ENCODE measurements around the gene PFKFB3. TPM values are rescaled to one million over a fixed set of nuclear protein-coding genes. Genes with fewer than 3 reads are reported as not detected.
A peak's percentile ranks its signal among the peaks of the same experiment; 100 is the strongest.

The PFKFB3 gene
- total RNA-seq, 1 experiment from 2014 or later = 36.8 TPM

DNA sequence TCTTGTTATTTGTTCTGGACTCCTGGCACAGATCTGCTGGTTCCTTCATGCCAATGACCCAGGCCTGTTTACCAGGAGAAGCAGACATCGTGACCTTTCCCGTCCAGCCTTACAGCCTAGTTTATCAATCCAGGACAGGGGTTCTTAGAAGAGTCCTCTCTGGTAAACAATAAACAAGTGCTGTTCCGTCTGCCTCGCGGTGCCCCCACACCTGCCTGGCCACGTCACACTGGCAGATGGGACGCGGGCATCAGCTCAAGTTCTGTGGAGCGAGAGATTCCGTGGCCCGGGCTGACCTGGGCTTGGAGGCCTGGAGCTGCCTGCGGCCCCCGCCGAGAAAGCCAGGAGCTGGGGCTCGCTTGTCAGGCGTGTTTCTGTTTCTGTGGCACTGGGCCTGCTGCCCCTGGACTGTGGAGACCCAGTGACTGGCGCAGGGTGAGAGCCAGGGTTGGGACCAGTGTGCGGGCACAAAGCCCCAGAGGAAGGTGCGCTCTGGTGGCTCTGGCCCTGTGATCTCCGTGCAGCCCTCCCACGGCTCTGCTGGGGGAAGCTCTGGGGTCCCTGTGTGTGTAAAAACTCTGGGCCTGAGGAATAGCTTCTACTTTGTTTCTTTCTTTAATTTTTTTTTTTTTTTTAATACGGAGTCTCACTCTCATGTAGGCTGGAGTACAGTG, 28.4 kb upstream of the PFKFB3 start:
- Mint-ChIP-seq H3K9me3 (no peaks in the 10 kb centered on the region), H3K4me3 (no peak overlapping the region), H3K27ac (peak overlapping the region in 1 of 3 experiments; percentile 72; a peak in 1 of 7 replicates), H3K27me3 (ENCODE audit: low read depth) (no peaks in the 10 kb centered on the region; the same call in 1 of the 2 replicates), H3K36me3 (ENCODE audit: insufficient read depth in 1 of 3, low read depth in 3 of 3) (peaks cover 4 to 16% (median 8%) of the 10 kb centered on the region in 3 experiments), H3K4me1 (peaks cover 19 to 32% of the 10 kb centered on the region in 2 experiments)
- DNase-seq = no peak
- TF ChIP-seq, protein P1, sequence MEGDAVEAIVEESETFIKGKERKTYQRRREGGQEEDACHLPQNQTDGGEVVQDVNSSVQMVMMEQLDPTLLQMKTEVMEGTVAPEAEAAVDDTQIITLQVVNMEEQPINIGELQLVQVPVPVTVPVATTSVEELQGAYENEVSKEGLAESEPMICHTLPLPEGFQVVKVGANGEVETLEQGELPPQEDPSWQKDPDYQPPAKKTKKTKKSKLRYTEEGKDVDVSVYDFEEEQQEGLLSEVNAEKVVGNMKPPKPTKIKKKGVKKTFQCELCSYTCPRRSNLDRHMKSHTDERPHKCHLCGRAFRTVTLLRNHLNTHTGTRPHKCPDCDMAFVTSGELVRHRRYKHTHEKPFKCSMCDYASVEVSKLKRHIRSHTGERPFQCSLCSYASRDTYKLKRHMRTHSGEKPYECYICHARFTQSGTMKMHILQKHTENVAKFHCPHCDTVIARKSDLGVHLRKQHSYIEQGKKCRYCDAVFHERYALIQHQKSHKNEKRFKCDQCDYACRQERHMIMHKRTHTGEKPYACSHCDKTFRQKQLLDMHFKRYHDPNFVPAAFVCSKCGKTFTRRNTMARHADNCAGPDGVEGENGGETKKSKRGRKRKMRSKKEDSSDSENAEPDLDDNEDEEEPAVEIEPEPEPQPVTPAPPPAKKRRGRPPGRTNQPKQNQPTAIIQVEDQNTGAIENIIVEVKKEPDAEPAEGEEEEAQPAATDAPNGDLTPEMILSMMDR (conservative IDR thresholded peaks at IDR 0.05) = no peak
- Histone ChIP-seq H3K79me1 (ENCODE audit: insufficient read depth, low read depth, low read length, poor library complexity, severe bottlenecking) (no peaks in the 10 kb centered on the region), H2BK15ac (ENCODE audit: low read depth, low read length) (no peak overlapping the region), H4K8ac (replicated peaks; ENCODE audit: insufficient read length, low read depth, low read length) (no peak overlapping the region), H3K9ac (ENCODE audit: extremely low read depth, insufficient read length, low read length) (no peak overlapping the region), H4K5ac (ENCODE audit: insufficient read length, low read depth, low read length) (no peak overlapping the region), H4K91ac (ENCODE audit: insufficient read length, low read depth, low read length) (no peak overlapping the region), H4K20me1 (ENCODE audit: control insufficient read depth, insufficient read depth, insufficient read length) (no peaks in the 10 kb centered on the region), H3T11ph (ENCODE audit: low read length) (no peak overlapping the region), H3K23me2 (ENCODE audit: insufficient read length, low read depth, low read length, poor library complexity, severe bottlenecking) (no peaks in the 10 kb centered on the region), H2BK20ac (ENCODE audit: low read depth, low read length, poor library complexity, severe bottlenecking) (no peak overlapping the region), H3K27ac (ENCODE audit: insufficient read length, low read depth, low read length) (no peak overlapping the region), H3K27me3 (ENCODE audit: insufficient read depth, low read length) (no peaks in the 10 kb centered on the region), H3K18ac (ENCODE audit: insufficient read length, low read depth, low read length) (no peak overlapping the region), H3K79me2 (ENCODE audit: insufficient read depth, low read length) (0 out of 2 replicates have a peak, but pooled peaks cover 1% of the 10 kb centered on the region), H2BK120ac (ENCODE audit: low read depth, low read length, poor library complexity, severe bottlenecking) (no peak overlapping the region), H2BK12ac (ENCODE audit: insufficient read length, low read depth, low read length) (no peak overlapping the region), H3K4me2 (ENCODE audit: insufficient read depth, insufficient read length, low read length) (no peak overlapping the region), H2AFZ (ENCODE audit: low read length) (no peak overlapping the region), H3K23ac (ENCODE audit: insufficient read length, low read depth, low read length) (no peak overlapping the region), H2AK5ac (ENCODE audit: insufficient read length, low read length) (no peak overlapping the region), H3K4ac (ENCODE audit: low read depth, low read length) (no peak overlapping the region), H3K56ac (ENCODE audit: insufficient read length, low read depth, low read length) (no peak overlapping the region), H2BK5ac (ENCODE audit: insufficient read length, low read length) (no peak overlapping the region), H3K9me3 (ENCODE audit: control insufficient read depth, low read depth, low read length) (no peaks in the 10 kb centered on the region), H3K4me1 (ENCODE audit: insufficient read depth, low read length) (no peaks in the 10 kb centered on the region), H3K14ac (ENCODE audit: insufficient read depth, low read length) (no peak overlapping the region)
- no CpG with 5 or more reads among the region's 22 CpGs for WGBS (ENCODE audit: extremely low coverage, insufficient read length, low lambda C conversion rate)

Measured in H9 (cell line).